HL-60/S4 treated with retinoic acid at 250 ng/mL for 4 days and 3 days (cell line): ENCODE measurements around the gene TAS1R2.

ENCODE experiments used
- in situ Hi-C: fragments of 300-500 bp; cut with MboI; formaldehyde crosslinking; loops from 2 replicates; pipeline ENCODE4 v1.7.0; 2022; ENCODE audit warnings: low sequenced_read_pairs

TAS1R2 gene

GRCh38 chr1:18807334-18808063 is 52.0 kb downstream of the TAS1R2 start:
- in situ Hi-C loops: loop anchor here (25.0 kb wide), 1 partner anchor 220 kb away; no protein-coding TSS in a partner anchor

DNA sequence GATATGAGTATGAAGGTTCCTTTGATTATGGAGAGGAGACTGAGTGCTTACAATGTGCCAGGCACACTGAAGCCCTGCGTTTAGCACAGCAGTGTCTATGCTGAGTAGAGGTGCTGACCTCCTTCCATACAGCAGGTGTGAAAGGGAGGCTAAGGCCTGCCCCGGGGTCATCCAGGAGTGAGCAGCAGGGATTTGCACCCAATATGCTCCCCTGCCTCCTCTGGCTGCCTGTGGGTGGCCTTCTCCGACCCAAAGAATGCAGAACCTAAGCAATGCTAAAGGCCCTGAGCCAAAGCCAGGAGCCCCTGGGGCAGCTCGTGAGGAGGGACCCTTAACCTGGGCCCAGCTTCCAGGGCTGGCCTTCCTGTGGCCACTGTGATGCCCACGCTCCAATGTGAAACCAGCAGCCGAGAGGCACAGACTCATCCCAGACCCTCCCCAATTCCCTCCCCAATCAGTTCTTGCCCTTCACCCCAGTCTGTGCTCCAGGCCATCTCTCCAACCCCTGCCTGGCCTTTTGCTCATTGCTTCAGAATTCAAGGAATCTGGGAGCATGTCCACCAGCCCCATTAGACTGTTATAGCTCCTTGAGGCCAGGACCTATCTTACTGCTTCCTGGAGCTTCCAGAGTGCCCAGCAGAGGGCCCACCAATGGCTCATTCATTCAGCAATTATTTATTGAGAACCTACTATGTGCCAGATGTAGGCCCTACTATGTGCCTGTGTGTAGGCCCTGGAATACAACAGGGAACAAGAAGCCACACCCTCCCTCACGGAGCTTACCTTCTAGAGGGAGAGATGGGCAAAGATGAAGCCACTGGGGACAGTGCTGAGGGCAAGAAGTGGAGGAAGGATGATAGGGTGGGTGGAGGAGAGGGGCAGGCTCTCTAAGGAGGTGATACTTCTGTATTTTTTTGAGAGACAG is 53.3 kb downstream of the TAS1R2 start:
- in situ Hi-C loops: loop anchor here (25.0 kb wide), 1 partner anchor 219 kb away; no protein-coding TSS in a partner anchor

DNA sequence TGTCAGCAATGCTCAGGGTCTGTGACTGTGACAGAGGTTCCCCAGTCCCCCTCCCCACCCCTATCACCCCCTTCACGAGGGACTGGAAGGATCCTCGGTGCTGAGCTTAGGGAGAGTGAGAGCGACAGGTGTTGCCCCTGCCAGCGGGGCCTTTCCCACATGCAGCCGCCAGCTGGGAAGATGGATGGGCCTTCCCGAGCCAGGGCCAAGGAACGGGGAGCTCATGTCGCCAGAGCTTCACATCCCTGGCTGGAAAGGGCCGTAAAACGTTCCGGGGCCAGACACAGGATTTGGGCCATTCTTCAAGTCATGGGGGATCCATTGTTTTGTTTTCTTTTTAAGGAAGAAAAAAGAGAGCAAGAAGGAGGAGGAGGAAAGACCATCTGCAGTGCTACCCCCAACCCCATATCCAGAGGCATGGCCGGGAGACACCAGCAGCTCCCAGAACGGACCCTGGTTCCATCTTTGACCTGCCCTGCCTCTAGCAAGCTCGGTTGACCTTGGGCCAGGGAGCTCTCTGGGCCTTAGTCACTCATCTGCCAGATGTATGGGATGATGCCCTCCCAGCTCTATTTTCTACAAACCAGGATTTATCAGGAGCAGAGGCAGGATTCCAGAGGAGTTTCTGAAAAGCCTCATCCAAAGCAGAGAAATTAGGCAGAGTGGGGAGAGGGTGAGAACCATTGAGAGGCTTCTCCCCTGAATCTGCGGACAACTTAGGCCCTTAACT is 54.1 kb downstream of the TAS1R2 start:
- in situ Hi-C loops: loop anchor here (25.0 kb wide), 1 partner anchor 218 kb away; no protein-coding TSS in a partner anchor

- in situ Hi-C loops: loop anchor here (25.0 kb wide), 1 partner anchor 217 kb away; no protein-coding TSS in a partner anchor
These were observed 55.6 kb downstream of the TAS1R2 start for GRCh38 chr1:18803851-18804250.

GRCh38 chr1:18803151-18803791 is 56.2 kb downstream of the TAS1R2 start:
- in situ Hi-C loops: loop anchor here (25.0 kb wide), 1 partner anchor 216 kb away; no protein-coding TSS in a partner anchor

DNA sequence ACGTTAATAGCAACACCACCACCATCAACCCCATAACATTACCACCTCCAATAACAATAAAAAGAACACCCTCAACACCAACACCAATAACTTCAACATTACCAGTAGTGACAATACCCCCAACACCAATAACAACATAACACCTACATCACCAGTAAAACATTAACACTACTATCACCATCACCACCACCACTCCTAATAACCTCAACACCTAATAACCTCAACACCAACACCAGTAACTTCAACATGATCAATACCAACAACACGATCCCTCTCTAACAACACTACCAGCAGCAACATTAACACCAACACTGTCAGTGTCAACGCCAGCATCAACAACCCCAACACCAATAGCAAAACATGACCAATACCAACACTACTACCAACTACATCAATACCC is 57.2 kb downstream of the TAS1R2 start:
- in situ Hi-C loops: loop anchor here (25.0 kb wide), 1 partner anchor 215 kb away; no protein-coding TSS in a partner anchor

DNA sequence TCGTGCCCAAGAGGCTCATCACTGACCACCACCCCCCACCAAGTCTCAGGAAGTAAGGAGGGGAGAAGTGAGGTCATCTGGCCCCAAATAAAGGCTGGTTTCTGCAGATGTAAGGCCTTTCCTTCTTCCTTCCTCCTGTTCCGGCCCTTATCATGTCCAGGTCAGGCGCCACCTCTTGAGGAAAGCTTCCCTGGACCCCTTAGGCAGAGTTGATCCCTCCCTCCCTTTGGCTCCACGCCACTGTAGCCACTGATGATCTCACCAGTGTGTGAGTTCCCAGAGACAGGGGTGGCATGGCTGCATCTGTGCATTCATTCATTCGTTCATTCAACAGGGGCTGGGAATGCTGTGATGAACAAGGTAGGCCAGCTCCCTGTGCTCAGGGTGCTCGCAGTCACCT is 59.2 kb downstream of the TAS1R2 start:
- in situ Hi-C loops: loop anchor here (25.0 kb wide), 1 partner anchor 213 kb away; no protein-coding TSS in a partner anchor

- in situ Hi-C loops: no loop called here
These were observed 60.0 kb downstream of the TAS1R2 start for GRCh38 chr1:18799454-18799853.

GRCh38 chr1:18798946-18799345 is 60.5 kb downstream of the TAS1R2 start:
- in situ Hi-C loops: no loop called here

GRCh38 chr1:18798533-18798932 is 60.9 kb downstream of the TAS1R2 start:
- in situ Hi-C loops: no loop called here

DNA sequence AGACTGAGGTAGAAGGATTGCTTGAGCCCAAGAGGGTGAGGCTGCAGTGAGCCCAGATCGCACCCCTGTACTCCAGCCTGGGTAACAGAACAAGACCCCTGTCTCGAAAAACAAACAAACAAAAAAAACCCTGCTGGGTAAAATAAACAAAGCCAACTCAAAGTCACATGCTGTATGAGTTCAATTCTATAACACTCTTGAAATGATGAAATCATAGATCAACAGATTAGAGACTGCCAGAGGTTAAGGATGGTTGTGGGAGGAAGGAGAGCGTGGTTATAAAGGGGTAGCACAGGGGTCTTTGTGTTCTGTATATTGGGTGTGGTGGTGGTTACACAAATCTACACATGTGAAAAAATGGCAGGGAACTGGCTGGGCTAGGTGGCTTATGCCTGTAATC is 62.5 kb downstream of the TAS1R2 start:
- in situ Hi-C loops: no loop called here

- in situ Hi-C loops: no loop called here
These were observed 64.3 kb downstream of the TAS1R2 start for GRCh38 chr1:18795002-18795689.

- in situ Hi-C loops: no loop called here
These were observed 64.9 kb downstream of the TAS1R2 start for GRCh38 chr1:18794561-18794960.

DNA sequence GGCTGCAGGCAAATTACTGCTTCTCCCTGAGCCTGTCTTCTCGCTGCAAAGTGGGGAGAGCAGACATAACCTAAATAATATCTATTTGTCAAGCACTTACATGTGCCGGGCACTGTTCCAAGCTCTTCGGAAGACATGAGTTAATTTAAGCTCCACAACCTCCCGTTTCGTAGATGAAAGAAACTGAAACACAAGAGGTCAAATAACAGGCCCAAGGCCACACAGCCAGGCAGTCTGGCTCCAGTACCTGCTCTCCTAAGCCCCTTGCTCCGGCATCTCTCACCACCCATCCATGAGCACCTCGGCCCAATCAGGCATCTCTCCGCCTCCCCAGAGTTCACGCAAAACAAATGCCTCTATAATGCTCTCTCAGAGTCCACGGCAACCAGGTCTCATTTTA is 65.4 kb downstream of the TAS1R2 start:
- in situ Hi-C loops: no loop called here

- in situ Hi-C loops: no loop called here
These were observed 66.3 kb downstream of the TAS1R2 start for GRCh38 chr1:18793164-18793563.

DNA sequence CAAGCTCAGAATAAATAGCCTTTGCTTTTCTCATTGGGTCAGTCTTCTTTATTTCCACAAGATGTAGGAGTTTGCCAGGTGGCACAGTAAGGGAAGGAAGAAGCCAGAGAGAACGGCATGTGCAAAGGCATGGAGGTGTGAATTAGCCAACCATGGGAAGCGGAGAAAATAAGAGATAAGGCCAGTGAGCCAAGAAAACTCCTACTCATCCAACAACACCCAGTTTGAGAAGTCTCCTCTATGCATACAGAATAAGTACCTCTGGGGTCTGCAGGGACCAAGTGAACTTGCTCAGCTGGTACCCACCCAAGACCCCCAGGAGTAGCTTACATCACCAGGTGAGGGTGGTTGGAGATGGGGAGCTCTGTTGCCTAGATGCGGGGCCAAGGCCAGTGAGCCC is 66.7 kb downstream of the TAS1R2 start:
- in situ Hi-C loops: no loop called here
